GM18519 (cell line): Measurements from ENCODE around the gene FGF18.

ENCODE experiments used
- ATAC-seq: cut with Tn5 transposase; IDR thresholded peaks from one replicate; pipeline ENCODE4 v1.9.1; 2021; ENCODE audit warnings: mild to moderate bottlenecking, moderate library complexity; ENCODE audit not compliant: unreplicated experiment, low FRiP score

FGF18 gene

GRCh38 chr5:171436804-171437285 lies 17.4 kb downstream of the FGF18 start:
- no peak for ATAC-seq

- no peak for ATAC-seq
Measured at GRCh38 chr5:171437286-171437821, 17.9 kb downstream of the FGF18 start.

DNA sequence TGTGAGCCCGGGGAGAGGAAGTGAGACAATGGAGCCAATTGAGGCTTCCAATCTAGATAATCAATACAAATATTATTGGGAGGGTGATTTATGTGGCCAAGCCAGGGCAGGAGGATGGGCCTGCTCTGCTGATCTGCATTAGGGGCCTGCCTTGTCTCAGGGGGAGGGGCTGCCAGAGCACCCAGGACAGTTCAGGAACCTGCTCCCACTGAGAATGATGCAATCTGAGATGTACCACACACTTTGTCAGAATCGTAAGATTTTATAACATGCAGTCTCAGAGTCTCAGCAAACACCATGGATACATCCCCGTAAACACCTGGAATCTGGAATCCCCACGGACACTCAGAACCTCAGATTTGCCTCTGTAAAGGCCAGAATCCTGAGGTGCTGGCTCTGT lies 19.3 kb downstream of the FGF18 start:
- no peak for ATAC-seq

DNA sequence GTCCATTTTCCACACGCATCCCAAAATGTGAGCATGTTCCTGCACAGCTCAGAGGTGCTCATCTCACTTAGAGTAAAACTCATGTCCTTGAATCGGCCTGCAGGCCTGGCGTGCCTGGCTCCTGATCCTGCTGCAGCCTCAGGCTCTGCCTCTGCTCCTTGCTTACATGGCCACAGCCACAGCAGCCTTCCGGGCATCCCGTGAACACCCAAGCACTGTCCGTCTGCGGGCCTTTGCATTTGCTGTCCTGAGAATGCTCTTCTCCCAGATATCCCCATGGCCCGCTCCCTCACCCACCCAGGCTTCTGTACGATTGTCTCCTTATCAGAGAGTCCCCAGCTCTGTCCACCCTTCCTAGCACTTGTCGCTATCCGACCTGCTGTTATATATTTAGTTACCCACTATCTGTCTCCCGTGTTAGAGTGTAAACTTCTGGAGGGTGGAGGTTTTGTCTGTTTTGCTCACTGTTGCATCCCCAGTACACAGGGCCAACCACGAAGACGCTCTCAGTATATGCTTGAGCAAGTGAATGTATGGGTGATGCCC lies 21.9 kb downstream of the FGF18 start:
- no peak for ATAC-seq

- ATAC-seq: no peak
Measured at GRCh38 chr5:171442287-171443042, 23.0 kb downstream of the FGF18 start.

DNA sequence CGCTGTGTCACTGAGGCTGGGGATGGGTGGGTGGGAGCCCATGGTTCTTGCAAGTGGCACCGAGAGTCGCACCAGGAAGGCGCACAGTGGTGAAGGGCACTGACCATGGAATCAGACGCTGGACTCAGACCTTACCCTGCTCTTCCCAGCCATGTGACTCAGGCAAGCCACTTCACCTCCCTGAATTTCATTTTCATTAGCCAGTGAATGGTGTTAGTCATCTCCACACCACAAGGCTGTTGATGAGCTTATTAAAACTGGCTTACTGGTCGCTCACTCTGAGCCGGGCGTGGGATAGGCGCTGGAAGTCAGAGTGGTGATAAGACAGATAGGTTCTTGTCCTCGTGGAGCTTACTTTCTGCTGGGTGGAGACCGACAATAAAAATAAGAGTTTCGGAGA lies 25.1 kb downstream of the FGF18 start:
- ATAC-seq: no peak

DNA sequence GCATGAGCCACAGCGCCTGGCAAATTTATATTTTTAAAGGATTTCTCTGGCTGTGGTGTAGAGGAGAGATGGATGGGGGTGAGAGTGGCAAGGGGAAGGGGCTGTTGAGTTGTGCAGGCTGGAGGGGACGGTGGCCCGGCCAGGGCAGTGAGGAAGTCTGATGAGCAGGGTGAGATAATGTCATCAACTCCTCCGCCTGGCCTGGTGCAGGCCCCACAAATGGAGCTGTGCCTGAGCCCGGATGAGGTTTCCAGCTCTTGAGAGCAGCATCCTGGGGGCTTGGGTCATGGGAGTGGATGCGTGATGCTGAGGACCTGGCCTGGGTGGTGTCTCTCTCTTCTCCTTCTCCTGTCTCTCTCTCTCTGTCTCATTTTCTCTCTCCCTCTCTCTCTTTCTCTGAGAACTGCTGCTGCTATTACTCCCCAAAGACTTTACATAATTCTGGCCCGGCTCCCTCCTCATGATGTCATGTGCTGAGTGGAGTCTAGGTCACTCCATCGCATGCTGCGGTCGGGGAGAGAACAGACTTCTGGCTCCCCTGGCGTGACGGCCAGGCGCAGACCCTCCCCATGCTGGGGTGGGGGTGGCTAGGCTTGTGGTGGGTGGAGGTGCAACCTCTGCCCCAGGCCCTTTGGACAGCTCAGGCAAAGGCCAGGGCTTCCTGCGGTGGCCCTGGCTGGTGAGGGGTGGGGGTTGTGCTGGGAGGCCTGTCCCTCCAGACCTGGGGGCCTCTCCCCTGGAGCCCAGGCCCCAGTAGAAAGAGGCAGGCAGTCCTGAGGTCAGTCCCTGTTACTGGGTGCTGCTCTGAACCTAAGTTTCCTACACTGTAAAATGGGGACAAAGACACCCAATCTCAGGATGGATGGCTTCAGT lies 26.4 kb downstream of the FGF18 start:
- ATAC-seq: no peak

DNA sequence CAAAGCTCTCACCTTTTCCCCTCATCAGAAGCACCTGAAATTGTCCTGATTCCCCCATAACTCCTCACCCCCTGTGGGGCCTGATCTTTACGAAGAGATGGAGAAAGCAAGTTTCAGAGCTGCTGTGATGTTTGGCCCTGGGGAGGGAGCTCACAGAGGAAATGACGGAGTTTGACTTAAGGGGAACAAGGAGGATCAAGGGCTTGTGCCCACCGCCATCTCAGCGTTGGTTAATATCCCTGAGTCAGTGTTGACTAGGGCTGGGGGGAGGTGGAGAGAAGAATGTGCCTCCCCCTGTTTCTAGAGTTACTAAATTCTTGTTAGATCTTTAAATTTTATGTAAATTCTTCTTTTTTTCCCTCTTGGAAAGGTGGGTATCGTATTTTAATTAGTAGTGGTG lies 27.8 kb downstream of the FGF18 start:
- no peak for ATAC-seq

DNA sequence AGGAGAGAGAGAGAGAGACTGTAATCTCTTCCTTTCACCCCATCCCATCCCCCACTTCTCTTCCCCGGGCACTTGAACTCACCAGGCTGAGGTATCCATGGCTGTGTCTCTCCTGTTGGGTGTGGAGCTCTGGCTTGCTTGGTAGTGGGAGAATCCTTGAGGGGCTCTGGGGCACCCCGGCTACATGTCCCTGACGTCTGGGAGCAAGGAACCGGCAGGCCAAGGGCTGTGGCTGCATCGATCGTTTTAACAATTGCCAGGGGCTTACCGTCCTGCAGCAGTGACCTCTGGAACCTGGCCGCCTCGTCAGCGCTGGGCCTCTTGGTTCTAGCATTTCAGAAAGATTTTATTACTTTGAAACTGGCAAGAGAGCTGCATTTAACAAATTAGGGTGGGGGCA lies 30.0 kb downstream of the FGF18 start:
- no peak for ATAC-seq

- ATAC-seq: no peak
Measured at GRCh38 chr5:171450423-171451331, 31.2 kb downstream of the FGF18 start.

GRCh38 chr5:171451421-171451820 lies 32.0 kb downstream of the FGF18 start:
- ATAC-seq: no peak

DNA sequence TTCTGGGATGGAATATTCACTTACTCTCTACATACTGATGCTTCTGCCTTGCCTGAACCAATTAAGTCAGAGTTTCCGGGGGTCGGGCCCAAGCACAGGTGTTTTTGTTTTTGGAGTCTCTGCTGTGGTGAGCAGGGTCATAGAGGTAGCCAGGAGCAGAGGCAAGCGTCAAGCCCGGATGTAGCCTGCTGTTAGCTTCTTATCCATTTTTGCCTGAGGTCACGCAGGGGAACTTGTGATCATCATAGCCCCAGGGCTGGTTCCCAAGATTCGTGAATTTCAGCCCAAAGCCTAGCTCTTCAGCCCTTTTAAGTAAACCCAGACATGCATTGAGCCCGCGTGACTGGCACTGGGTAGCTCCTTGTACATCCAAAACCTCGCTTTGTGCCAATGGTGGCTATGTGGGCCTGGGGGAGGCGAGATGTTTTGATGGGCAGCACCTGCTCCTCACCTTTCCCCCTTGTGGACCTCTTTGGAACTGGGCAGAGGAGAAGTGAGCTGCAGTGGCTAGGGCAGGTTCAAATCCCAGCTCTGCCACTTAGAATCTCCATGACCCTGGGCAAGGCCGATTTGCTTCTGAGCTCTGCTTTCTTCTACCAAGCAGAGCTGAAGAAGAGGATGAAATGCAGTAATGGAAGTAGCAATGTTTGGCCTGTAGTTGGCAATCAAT lies 33.7 kb downstream of the FGF18 start:
- ATAC-seq: no peak

DNA sequence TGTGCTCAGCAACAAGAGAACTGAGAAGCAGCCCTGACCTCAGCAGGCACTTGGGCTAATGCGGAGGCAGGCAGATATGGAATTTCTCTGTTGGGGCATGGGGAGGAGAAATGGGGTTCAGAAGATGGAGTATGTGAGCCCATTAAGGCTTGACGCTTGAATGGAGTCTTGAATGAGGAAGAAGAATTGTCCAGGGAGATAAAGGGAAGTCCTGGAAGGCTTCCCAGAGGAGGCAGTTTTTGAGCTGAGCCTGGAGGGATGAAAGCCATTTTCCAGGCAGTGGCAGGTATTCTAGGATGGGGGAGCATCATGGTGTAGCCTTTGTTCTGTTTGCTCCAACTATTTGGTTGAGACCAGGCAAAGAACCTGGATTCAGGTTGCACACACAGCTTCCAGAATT lies 34.5 kb downstream of the FGF18 start:
- no peak for ATAC-seq

DNA sequence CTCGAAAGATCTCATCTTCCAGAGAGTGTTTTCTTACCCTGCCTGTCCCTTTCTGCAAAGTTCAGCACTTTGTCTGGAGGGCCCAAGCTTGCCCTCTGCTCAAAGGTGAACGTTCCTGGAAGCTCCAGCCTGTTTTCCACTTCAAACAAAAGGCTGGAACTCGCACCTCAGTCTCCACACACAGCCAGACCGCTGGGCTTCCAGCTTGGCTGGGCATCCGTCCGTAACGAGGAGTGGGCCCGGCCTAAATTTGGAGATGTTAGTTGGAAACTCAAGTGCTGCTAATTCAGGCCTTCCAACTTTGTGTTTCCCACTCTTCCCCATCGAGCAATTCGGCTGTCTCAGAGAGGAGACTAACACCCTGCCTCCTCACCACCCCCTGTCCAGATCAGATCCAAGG lies 35.1 kb downstream of the FGF18 start:
- ATAC-seq: no peak

- no peak for ATAC-seq
Measured at GRCh38 chr5:171455522-171455921, 36.1 kb downstream of the FGF18 start.

DNA sequence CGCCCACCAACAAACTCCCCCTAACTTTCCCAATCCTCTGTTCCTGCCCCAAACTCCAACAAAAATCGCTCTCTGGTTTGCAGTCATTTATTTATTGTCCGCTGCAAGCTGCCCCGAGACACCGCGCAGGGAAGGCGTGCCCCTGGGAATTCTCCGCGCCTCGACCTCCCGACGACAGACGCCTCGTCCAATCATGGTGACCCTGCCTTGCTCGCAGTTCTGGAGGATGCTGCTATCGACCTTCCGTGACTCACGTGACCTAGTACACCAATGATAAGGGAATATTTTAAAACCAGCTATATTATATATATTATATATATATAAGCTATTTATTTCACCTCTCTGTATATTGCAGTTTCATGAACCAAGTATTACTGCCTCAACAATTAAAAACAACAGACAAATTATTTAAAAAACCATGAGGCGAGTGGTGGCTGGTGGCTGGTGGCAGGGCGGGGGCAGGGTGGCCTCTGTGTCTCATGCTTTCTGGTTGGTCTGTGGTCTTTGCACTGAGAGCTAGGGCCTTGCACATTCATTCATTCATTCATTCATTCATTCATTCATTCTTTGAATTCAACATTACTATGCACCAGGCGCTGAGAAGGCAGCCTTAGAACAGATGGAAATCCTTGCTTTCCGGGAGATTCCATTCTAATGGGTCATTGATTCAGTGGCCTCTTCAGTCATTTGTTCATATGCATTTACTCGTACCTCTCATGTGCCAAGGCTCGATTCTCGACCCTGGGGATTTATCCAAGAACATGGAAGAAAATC lies 37.9 kb downstream of the FGF18 start:
- ATAC-seq: no peak

- no peak for ATAC-seq
Measured at GRCh38 chr5:171459839-171460238, 40.4 kb downstream of the FGF18 start.

DNA sequence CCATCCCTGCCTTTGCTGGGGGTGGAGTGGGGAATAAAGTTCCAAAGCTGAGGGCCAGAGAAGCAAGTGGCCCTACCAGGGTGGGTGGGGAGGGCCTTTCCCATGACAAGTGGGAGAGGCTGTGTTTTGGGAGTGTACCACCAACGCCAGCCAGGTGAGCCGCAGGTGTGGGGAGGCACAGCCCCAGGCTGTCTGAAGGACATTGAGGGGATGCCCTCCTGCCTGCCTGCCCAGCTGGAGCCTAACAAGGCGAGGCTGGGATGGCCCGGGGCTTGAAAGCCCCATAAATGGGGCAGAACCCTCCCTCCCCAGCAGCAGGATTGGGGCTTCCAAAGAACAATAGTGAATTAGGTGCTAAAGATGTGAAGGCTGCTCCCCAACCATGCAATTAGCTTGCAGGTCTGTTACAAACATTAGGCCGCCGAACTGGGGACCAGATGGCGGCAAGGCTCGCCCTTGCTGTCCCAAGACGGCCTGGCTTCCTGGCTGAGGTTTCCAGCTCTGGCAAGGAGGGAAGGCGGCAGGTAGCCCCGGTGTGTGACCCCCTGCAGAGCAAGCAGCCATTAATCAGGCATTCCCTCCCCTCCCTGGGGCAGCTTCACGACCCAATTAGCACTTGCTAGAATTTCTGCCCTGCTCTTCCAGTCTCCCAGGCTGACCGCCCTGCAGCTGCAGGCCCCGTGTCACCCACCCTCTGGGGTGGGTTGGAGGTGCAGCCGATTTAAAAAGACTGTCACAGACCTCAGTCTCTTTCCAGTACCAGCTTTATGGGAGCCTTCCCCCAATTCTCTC lies 42.9 kb downstream of the FGF18 start:
- ATAC-seq: no peak
